Keratinocyte (primary cell): ENCODE results near the gene ACTN3. TPM values are rescaled to one million over a fixed set of nuclear protein-coding genes. Genes with fewer than 3 reads are reported as not detected.

Source experiments
- DNase-seq: peaks from one replicate; pipeline ENCODE4 v3.0.0-alpha.2; 2011; ENCODE audit warnings: low read depth, missing footprints, low spot score
- FAIRE-seq: peaks from 2 replicates; lab custom pipeline; 2011; peaks lifted over from hg19 to GRCh38; lab: Jason Lieb, UNC
- H2AFZ ChIP-seq: 2 replicates; pipeline ENCODE4 v1.6.0; 2012; ENCODE audit warnings: low read length, control low read depth, inconsistent platforms; ENCODE audit not compliant: control insufficient read depth
- H3K27ac ChIP-seq: 2 replicates; pipeline ENCODE4 v1.5.1; 2011; ENCODE audit warnings: low read length; ENCODE audit not compliant: control insufficient read depth, insufficient read depth
- H3K27me3 ChIP-seq: 3 replicates; pipeline ENCODE4 v1.6.0; 2011; ENCODE audit warnings: low read length; ENCODE audit not compliant: control insufficient read depth, insufficient read depth; ENCODE audit errors: extremely low read depth
- H3K36me3 ChIP-seq, 2 experiments: 2 replicates in 1 of 2; 3 replicates in 1 of 2; pipeline ENCODE4 v1.5.1; 2011; ENCODE audit warnings: low read length in 2 of 2, mild to moderate bottlenecking in 1 of 2; ENCODE audit not compliant: control insufficient read depth in 2 of 2, insufficient read depth in 2 of 2; ENCODE audit errors: extremely low read depth in 1 of 2
- H3K4me1 ChIP-seq: 3 replicates; pipeline ENCODE4 v1.5.1; 2011; ENCODE audit warnings: low read length; ENCODE audit not compliant: control insufficient read depth, insufficient read depth; ENCODE audit errors: extremely low read depth
- H3K4me2 ChIP-seq: 3 replicates; pipeline ENCODE4 v1.6.0; 2011; ENCODE audit warnings: low read depth, low read length; ENCODE audit not compliant: control insufficient read depth, insufficient read depth; ENCODE audit errors: extremely low read depth
- H3K4me3 ChIP-seq, 3 experiments: fragments of 200-600 bp in 1 of 3; sonication (generic) in 1 of 3; 2 replicates in 2 of 3; 3 replicates in 1 of 3; pipeline ENCODE4 v1.5.1; 2011 to 2016; ENCODE audit warnings: low read length in 3 of 3, mild to moderate bottlenecking in 3 of 3, control low read depth in 2 of 3, inconsistent platforms in 1 of 3, low read depth in 1 of 3, mixed read lengths in 1 of 3, mixed run types in 1 of 3, moderate library complexity in 1 of 3; ENCODE audit not compliant: control insufficient read depth in 2 of 3, insufficient read depth in 2 of 3; ENCODE audit errors: extremely low read depth in 1 of 3
- H3K79me2 ChIP-seq: 2 replicates; pipeline ENCODE4 v1.6.0; 2012; ENCODE audit warnings: low read length; ENCODE audit not compliant: control insufficient read depth, insufficient read depth
- H3K9ac ChIP-seq: 3 replicates; pipeline ENCODE4 v1.6.0; 2011; ENCODE audit warnings: low read length; ENCODE audit not compliant: control insufficient read depth, insufficient read depth; ENCODE audit errors: extremely low read depth
- H3K9me1 ChIP-seq: 3 replicates; pipeline ENCODE4 v1.6.0; 2011; ENCODE audit warnings: low read length; ENCODE audit not compliant: control insufficient read depth, insufficient read depth; ENCODE audit errors: extremely low read depth
- H3K9me3 ChIP-seq: 2 replicates; pipeline ENCODE4 v1.5.1; 2012; ENCODE audit warnings: low read depth, low read length; ENCODE audit not compliant: control insufficient read depth
- H4K20me1 ChIP-seq: 3 replicates; pipeline ENCODE4 v1.6.0; 2011; ENCODE audit warnings: low read length; ENCODE audit not compliant: control insufficient read depth, insufficient read depth; ENCODE audit errors: extremely low read depth
- EZH2 ChIP-seq: IDR thresholded peaks from one replicate; pipeline ENCODE4 v1.6.1; 2012; ENCODE audit warnings: inconsistent platforms, mild to moderate bottlenecking, low read length, moderate library complexity
- dilution Hi-C: fragments of 300-500 bp; cut with MboI; formaldehyde crosslinking; loops from one replicate; pipeline ENCODE4 v1.7.0; 2020; ENCODE audit warnings: low sequenced_read_pairs; ENCODE audit not compliant: extremely low pct_ligation_motif_present
- polyA plus RNA-seq, 5 experiments: library from polyadenylated mRNA; depleted of rRNA in 3 of 5; stranded (reverse) in 3 of 5; stranded (forward) in 1 of 5; unstranded in 1 of 5; fragments of >200 nt; gene quantifications; 1 replicate in 1 of 5; 2 replicates in 3 of 5; 3 replicates in 1 of 5; pipeline versions ENCODE4 v1.2.1 to v1.2.3, GENCODE V29; 2011 to 2012; ENCODE audit warnings: missing spikeins in 2 of 5, low read depth in 1 of 5, low replicate concordance in 1 of 5
- TF ChIP-seq, protein P1 (sequence below), 3 experiments: IDR thresholded peaks in 1 of 3; conservative IDR thresholded peaks in 1 of 3; optimal IDR thresholded peaks in 1 of 3; 2 replicates in 2 of 3; 3 replicates in 1 of 3; pipeline versions ENCODE3 to v1.5.1; 2011; ENCODE audit warnings: low read length in 3 of 3, mild to moderate bottlenecking in 3 of 3, moderate library complexity in 2 of 3, control low read depth in 1 of 3, inconsistent platforms in 1 of 3; ENCODE audit not compliant: insufficient read depth in 2 of 3; ENCODE audit errors: extremely low read depth in 1 of 3

ACTN3 gene
- polyA plus RNA-seq, 1 donor (not counting 4 experiments of a cell fraction or from before 2014, with no cell fraction given), result not detected

DNA sequence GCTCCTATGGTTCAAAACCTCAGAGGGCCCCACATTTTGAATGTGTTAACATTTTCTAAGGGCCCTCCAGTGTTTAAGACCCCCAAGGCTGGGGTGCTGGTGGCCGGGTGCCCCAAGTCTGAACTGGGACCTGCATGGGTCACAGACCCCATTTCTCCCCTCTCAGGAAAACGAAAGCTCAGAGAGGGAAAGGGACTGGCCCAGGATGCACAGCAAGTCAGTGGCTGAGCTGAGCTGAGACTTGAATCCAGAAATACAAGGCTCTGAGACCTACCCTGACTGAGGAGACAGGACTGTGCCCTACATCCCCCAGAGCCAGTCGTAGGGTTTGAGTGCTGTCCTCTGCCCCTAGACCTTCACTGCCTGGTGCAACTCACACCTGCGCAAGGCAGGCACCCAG, 4.2 kb downstream of the ACTN3 start:
- no peaks in the 10 kb centered on the region for H3K9me3 ChIP-seq
- peaks cover 19% of the 10 kb centered on the region for H3K27me3 ChIP-seq
- H3K79me2 ChIP-seq, result no peaks in the 10 kb centered on the region
- FAIRE-seq (no peak), DNase-seq (no peak)
- TF ChIP-seq, protein P1, sequence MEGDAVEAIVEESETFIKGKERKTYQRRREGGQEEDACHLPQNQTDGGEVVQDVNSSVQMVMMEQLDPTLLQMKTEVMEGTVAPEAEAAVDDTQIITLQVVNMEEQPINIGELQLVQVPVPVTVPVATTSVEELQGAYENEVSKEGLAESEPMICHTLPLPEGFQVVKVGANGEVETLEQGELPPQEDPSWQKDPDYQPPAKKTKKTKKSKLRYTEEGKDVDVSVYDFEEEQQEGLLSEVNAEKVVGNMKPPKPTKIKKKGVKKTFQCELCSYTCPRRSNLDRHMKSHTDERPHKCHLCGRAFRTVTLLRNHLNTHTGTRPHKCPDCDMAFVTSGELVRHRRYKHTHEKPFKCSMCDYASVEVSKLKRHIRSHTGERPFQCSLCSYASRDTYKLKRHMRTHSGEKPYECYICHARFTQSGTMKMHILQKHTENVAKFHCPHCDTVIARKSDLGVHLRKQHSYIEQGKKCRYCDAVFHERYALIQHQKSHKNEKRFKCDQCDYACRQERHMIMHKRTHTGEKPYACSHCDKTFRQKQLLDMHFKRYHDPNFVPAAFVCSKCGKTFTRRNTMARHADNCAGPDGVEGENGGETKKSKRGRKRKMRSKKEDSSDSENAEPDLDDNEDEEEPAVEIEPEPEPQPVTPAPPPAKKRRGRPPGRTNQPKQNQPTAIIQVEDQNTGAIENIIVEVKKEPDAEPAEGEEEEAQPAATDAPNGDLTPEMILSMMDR (optimal IDR thresholded peaks at IDR 0.05 in 1 of 3, IDR thresholded peaks at IDR 0.05 in 1 of 3, conservative IDR thresholded peaks at IDR 0.05 in 1 of 3; ENCODE audit: extremely low read depth in 1 of 3, insufficient read depth in 2 of 3, low read length in 3 of 3), result no peak
- no peak for TF ChIP-seq EZH2
- no peak overlapping the region for H3K9ac ChIP-seq
- no peaks in the 10 kb centered on the region for H3K36me3 ChIP-seq
- H2AFZ ChIP-seq, result no peak overlapping the region
- dilution Hi-C loops, result no loop called here
- no peak overlapping the region for H3K4me2 ChIP-seq
- no peak overlapping the region for H3K27ac ChIP-seq
- H4K20me1 ChIP-seq, result no peaks in the 10 kb centered on the region
- H3K9me1 ChIP-seq, result no peaks in the 10 kb centered on the region
- no peak overlapping the region for H3K4me3 ChIP-seq
- H3K4me1 ChIP-seq, result peaks cover 4% of the 10 kb centered on the region

DNA sequence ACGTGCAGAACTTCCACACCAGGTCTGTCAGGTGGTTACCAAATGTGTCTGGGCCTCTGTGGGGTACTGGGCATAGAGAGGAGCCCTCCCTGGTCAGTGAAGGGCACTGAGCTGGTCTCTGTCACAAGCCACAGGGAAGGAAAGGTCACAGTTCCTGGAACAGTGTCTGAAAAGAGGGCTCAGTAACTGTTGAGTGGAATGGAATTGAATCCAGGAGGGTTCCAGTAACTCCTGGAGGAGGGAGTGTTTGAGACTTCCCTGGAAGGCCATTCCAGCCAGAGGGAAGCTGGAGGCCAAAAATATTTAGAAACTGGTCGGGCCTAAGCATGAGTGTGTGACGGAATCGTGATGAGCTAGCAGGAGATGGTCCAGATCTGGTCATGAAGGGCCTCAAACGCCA, 7.9 kb downstream of the ACTN3 start:
- peaks cover 16% of the 10 kb centered on the region for H3K27me3 ChIP-seq
- dilution Hi-C loops, result no loop called here
- H3K9ac ChIP-seq, result no peak overlapping the region
- no peak for DNase-seq
- H4K20me1 ChIP-seq, result no peaks in the 10 kb centered on the region
- H3K4me1 ChIP-seq, result no peaks in the 10 kb centered on the region
- H2AFZ ChIP-seq, result no peak overlapping the region
- H3K9me1 ChIP-seq, result no peaks in the 10 kb centered on the region
- no peak overlapping the region for H3K4me3 ChIP-seq
- H3K79me2 ChIP-seq, result no peaks in the 10 kb centered on the region
- no peak overlapping the region for H3K4me2 ChIP-seq
- H3K27ac ChIP-seq, result no peak overlapping the region
- FAIRE-seq, result no peak
- no peaks in the 10 kb centered on the region for H3K36me3 ChIP-seq
- TF ChIP-seq EZH2, result no peak
- TF ChIP-seq, protein P1 (optimal IDR thresholded peaks at IDR 0.05 in 1 of 3, IDR thresholded peaks at IDR 0.05 in 1 of 3, conservative IDR thresholded peaks at IDR 0.05 in 1 of 3; ENCODE audit: extremely low read depth in 1 of 3, insufficient read depth in 2 of 3, low read length in 3 of 3), result no peak
- no peaks in the 10 kb centered on the region for H3K9me3 ChIP-seq
